Measurements from ENCODE around the gene SH2D3A.

SH2D3A gene

DNA sequence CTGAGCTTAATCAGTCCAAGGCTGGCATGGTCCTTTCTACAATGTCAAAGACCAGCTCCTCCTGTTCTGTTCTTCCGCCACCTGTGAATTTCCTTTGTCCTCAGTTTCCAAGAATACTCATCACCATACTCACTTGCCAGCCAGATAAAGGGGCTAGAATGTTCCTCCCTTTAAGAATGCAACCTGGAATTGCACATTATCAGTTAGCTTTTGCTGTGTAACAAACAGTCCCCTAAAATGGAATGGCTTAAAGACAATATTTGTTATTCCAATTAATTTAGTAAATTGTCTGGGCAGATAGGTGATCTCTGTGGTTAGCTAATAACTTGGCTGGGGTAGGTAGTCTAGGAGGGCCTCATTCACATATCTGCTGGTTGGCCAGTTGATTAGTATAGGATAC, 41.3 kb upstream of the SH2D3A start:
- Mint-ChIP-seq H3K4me3 (no peak overlapping the region), H3K9me3 (peaks cover 58% of the 10 kb centered on the region), H3K36me3 (ENCODE audit: low read depth) (no peaks in the 10 kb centered on the region), H3K4me1 (no peaks in the 10 kb centered on the region), H3K27me3 (ENCODE audit: low read depth, poor library complexity) (peaks cover 12% of the 10 kb centered on the region), H3K27ac (no peak overlapping the region)
- TF ChIP-seq, protein P1, sequence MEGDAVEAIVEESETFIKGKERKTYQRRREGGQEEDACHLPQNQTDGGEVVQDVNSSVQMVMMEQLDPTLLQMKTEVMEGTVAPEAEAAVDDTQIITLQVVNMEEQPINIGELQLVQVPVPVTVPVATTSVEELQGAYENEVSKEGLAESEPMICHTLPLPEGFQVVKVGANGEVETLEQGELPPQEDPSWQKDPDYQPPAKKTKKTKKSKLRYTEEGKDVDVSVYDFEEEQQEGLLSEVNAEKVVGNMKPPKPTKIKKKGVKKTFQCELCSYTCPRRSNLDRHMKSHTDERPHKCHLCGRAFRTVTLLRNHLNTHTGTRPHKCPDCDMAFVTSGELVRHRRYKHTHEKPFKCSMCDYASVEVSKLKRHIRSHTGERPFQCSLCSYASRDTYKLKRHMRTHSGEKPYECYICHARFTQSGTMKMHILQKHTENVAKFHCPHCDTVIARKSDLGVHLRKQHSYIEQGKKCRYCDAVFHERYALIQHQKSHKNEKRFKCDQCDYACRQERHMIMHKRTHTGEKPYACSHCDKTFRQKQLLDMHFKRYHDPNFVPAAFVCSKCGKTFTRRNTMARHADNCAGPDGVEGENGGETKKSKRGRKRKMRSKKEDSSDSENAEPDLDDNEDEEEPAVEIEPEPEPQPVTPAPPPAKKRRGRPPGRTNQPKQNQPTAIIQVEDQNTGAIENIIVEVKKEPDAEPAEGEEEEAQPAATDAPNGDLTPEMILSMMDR (IDR thresholded peaks at IDR 0.05), result no peak
- DNase-seq, result no peak

DNA sequence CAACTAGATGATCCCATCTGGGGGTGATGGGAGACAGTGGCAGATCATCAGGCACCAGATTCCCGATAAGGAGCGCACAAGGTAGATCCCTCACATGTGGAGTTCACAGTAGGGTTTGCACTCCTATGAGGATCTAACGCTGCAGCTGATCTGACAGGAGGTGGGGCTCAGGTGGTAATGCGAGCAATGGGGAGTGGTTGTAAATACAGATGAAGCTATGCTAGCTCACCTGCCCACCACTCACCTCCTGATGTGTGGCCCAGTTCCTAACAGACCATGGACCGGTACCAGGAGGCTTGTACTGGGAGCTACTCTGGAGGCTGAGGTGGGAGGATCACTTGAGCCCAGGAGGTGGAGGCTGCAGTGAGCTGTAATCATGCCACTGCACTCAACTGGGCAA, 40.1 kb upstream of the SH2D3A start:
- Mint-ChIP-seq H3K27ac (no peak overlapping the region), H3K36me3 (ENCODE audit: low read depth) (no peaks in the 10 kb centered on the region), H3K9me3 (peaks cover 59% of the 10 kb centered on the region), H3K27me3 (ENCODE audit: low read depth, poor library complexity) (peaks cover 16% of the 10 kb centered on the region), H3K4me1 (no peaks in the 10 kb centered on the region), H3K4me3 (no peak overlapping the region)
- TF ChIP-seq, protein P1 (IDR thresholded peaks at IDR 0.05), result no peak
- DNase-seq, result no peak

DNA sequence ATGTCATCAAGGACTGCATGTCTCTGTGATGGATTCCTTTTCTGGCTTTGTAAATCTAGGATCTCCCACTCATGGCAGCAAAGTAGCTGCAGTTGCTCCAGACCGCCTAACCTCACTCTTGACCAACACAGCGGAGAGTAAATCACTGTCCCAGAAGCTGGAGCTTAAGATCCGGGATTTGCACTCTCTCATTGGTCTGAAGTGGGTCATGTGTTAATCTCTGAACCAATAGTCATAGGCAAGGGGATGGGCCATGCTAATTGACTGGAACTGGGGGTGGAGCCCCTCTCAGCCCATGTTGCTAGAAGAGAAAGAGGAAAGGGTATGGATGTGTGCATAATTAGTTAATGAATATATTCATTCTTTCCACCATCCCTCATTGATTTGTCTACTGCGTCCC, 39.3 kb upstream of the SH2D3A start:
- Mint-ChIP-seq H3K4me1 (no peaks in the 10 kb centered on the region), H3K4me3 (no peak overlapping the region), H3K36me3 (ENCODE audit: low read depth) (no peaks in the 10 kb centered on the region), H3K9me3 (peaks cover 57% of the 10 kb centered on the region), H3K27me3 (ENCODE audit: low read depth, poor library complexity) (peaks cover 16% of the 10 kb centered on the region), H3K27ac (no peak overlapping the region)
- no peak for DNase-seq
- TF ChIP-seq, protein P1 (IDR thresholded peaks at IDR 0.05), result no peak

DNA sequence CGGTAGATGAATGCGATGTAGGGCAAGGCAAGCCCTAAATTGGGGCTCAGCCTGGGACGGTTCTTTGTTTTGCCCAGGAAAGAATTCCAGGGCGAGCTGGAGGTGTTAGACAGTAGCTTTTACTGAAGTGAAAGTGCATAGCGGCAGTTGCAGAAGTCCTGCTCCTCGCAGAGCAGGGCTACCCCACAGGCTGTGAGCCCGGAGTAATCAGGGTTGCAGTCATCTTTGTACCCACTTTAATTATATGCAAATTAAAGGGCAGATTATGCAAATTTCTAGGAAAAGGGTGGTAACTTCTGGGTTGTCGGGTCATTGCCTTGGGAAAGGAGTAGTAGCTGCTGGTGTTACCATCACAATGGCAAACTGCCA, 35.8 kb upstream of the SH2D3A start:
- Mint-ChIP-seq H3K9me3 (peaks cover 54% of the 10 kb centered on the region), H3K27me3 (ENCODE audit: low read depth, poor library complexity) (peaks cover 16% of the 10 kb centered on the region), H3K4me1 (no peaks in the 10 kb centered on the region), H3K27ac (no peak overlapping the region), H3K36me3 (ENCODE audit: low read depth) (no peaks in the 10 kb centered on the region), H3K4me3 (no peak overlapping the region)
- DNase-seq, result no peak
- TF ChIP-seq, protein P1 (IDR thresholded peaks at IDR 0.05), result no peak

DNA sequence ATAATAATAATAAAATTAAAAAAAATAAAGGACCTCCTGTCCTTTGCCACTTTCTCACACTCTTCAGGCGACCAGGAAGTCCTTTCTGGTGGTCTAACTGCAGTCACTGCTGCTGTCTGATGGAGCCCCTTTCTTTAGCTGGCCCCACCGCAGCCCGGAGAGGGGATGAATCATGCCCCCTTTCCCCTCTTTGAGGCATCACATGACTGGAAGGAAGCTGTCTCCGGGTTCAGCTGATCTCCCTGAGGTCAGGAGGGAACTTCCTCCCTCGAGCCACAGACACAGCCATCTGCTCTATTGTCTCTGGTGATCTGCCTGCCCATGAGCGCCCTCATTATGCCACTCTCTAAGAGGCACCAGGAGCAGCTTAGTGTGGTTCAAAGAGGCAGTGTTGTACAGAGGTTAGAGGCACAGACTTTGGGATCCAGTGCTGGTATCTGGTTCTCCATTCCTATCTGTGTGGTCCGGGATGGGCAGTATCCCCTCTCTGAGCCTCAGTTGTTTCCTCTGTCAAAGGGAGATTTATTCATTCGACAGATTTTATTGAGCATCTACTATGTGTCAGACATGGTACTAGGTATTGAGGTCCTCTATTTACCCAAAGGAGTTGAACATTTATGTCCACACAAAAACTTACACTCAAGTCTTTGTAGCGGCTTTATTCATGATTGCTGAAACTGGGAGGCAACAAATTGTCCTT, 35.3 kb upstream of the SH2D3A start:
- no peaks in the 10 kb centered on the region for H3K4me1 Mint-ChIP-seq
- no peak for DNase-seq
- TF ChIP-seq, protein P1 (IDR thresholded peaks at IDR 0.05), result no peak
- H3K27me3 Mint-ChIP-seq (ENCODE audit: low read depth, poor library complexity), result peaks cover 16% of the 10 kb centered on the region
- no peaks in the 10 kb centered on the region for H3K36me3 Mint-ChIP-seq (ENCODE audit: low read depth)
- H3K4me3 Mint-ChIP-seq, result no peak overlapping the region
- H3K9me3 Mint-ChIP-seq, result peaks cover 54% of the 10 kb centered on the region
- no peak overlapping the region for H3K27ac Mint-ChIP-seq

DNA sequence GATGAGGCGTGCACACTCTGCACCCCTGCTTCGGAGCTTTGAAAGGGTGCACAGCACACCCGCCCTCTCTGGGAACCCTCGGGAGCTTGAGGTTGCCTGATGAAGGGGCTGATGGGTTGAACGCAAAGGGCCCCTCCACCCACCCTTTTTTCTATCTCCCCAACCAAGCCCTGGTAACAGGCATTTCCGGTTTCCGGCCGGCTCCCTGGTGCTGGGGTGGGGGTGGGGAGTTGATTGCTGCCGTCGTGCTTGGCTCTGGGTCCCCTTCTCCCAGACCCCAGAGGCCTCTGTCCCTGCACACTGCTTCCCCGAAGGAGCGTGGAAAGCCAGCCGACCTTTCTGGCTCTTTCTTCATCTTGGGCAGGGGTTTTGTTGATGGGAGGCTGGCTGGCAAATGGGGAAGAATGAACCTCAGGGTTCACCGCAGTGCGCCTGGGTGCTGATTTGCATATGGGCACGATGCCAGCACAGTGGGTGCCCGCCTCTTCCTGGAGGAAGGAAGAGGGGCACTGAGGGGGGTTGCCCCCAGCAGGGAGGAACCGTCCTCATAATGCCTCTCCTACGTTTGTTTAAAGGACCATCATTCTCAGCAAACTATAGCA, 34.4 kb upstream of the SH2D3A start:
- H3K4me1 Mint-ChIP-seq, result no peaks in the 10 kb centered on the region
- no peak overlapping the region for H3K27ac Mint-ChIP-seq
- H3K27me3 Mint-ChIP-seq (ENCODE audit: low read depth, poor library complexity), result peaks cover 16% of the 10 kb centered on the region
- H3K9me3 Mint-ChIP-seq, result peaks cover 54% of the 10 kb centered on the region
- no peaks in the 10 kb centered on the region for H3K36me3 Mint-ChIP-seq (ENCODE audit: low read depth)
- DNase-seq, result no peak
- no peak overlapping the region for H3K4me3 Mint-ChIP-seq
- TF ChIP-seq, protein P1 (IDR thresholded peaks at IDR 0.05), result no peak

Measured in nephron progenitor cell (in vitro differentiated cells).